ENCODE results near the gene TET3.

GRCh38 chr2:73979686-73980085 is 5.0 kb upstream of the TET3 start:
- TF ChIP-seq REST (IDR thresholded peaks at IDR 0.05; ENCODE audit: unreplicated experiment), result no peak
- TF ChIP-seq CTCF (conservative IDR thresholded peaks at IDR 0.05; ENCODE audit: low read depth in 2 of 2), result no peak
- no peak for TF ChIP-seq POLR2AphosphoS5 (IDR thresholded peaks at IDR 0.05; ENCODE audit: low read depth)
- no peak for TF ChIP-seq ETS1 (IDR thresholded peaks at IDR 0.05)
